ENCODE results near the gene LMO4.
A peak's percentile ranks its signal among the peaks of the same experiment; 100 is the strongest.

GRCh38 chr1:87334351-87335174, 5.9 kb downstream of the LMO4 start:
- TF ChIP-seq, protein P1, sequence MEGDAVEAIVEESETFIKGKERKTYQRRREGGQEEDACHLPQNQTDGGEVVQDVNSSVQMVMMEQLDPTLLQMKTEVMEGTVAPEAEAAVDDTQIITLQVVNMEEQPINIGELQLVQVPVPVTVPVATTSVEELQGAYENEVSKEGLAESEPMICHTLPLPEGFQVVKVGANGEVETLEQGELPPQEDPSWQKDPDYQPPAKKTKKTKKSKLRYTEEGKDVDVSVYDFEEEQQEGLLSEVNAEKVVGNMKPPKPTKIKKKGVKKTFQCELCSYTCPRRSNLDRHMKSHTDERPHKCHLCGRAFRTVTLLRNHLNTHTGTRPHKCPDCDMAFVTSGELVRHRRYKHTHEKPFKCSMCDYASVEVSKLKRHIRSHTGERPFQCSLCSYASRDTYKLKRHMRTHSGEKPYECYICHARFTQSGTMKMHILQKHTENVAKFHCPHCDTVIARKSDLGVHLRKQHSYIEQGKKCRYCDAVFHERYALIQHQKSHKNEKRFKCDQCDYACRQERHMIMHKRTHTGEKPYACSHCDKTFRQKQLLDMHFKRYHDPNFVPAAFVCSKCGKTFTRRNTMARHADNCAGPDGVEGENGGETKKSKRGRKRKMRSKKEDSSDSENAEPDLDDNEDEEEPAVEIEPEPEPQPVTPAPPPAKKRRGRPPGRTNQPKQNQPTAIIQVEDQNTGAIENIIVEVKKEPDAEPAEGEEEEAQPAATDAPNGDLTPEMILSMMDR (IDR thresholded peaks at IDR 0.05; ENCODE audit: insufficient read depth, low read length, poor library complexity, severe bottlenecking), result peak; percentile 13
- TF ChIP-seq EZH2phosphoT487 (conservative IDR thresholded peaks at IDR 0.05; ENCODE audit: low read length), result no peak
